HepG2 (cell line): Measurements from ENCODE around the gene HSD11B2. TPM values are rescaled to one million over a fixed set of nuclear protein-coding genes. Genes with fewer than 3 reads are reported as not detected.
A peak's percentile ranks its signal among the peaks of the same experiment; 100 is the strongest.

ENCODE experiments used
- GZF1 ChIP-seq: sonication (generic); formaldehyde crosslinking; IDR thresholded peaks from 2 replicates; pipeline ENCODE4 v1.5.1; 2020; ENCODE audit warnings: mild to moderate bottlenecking, missing genetic modification reagents
- HDAC1 ChIP-seq: sonication (generic); formaldehyde crosslinking; IDR thresholded peaks from 2 replicates; pipeline ENCODE4 v1.5.1; 2020; ENCODE audit warnings: mild to moderate bottlenecking, missing genetic modification reagents
- HHEX ChIP-seq: IDR thresholded peaks from 2 replicates; pipeline ENCODE4 v1.6.1; 2016; ENCODE audit warnings: control low read depth
- KMT2A ChIP-seq: sonication (generic); formaldehyde crosslinking; IDR thresholded peaks from 2 replicates; pipeline ENCODE4 v1.4.0; 2020; ENCODE audit warnings: missing genetic modification reagents
- MAZ ChIP-seq, 2 experiments: sonication (generic) in 1 of 2; formaldehyde crosslinking in 1 of 2; IDR thresholded peaks; 2 replicates each; pipeline versions ENCODE4 v1.5.0 to v1.6.1; 2012 to 2020; ENCODE audit warnings: low read depth in 2 of 2, mild to moderate bottlenecking in 2 of 2, borderline replicate concordance in 1 of 2, improper control_type of control experiment in 1 of 2, low read length in 1 of 2, missing genetic modification reagents in 1 of 2, moderate library complexity in 1 of 2
- NFIB ChIP-seq: sonication (generic); formaldehyde crosslinking; IDR thresholded peaks from 2 replicates; pipeline ENCODE4 v1.9.0; 2021; ENCODE audit warnings: missing genetic modification reagents, mild to moderate bottlenecking, borderline replicate concordance
- TCF12 ChIP-seq, 2 experiments: fragments of 450-650 bp in 1 of 2; sonication (generic) in 1 of 2; formaldehyde crosslinking in 1 of 2; IDR thresholded peaks; 2 replicates each; pipeline versions ENCODE4 v1.6.1 to v1.8.0; 2017 to 2022; ENCODE audit warnings: antibody characterized with exemption in 1 of 2, mild to moderate bottlenecking in 1 of 2, missing genetic modification reagents in 1 of 2, moderate library complexity in 1 of 2
- YEATS4 ChIP-seq: sonication (generic); formaldehyde crosslinking; IDR thresholded peaks from 2 replicates; pipeline ENCODE4 v1.4.0; 2020; ENCODE audit warnings: missing genetic modification reagents, borderline replicate concordance
- ZBTB7B ChIP-seq: sonication (generic); formaldehyde crosslinking; IDR thresholded peaks from 2 replicates; pipeline ENCODE4 v1.4.0; 2020; ENCODE audit warnings: missing genetic modification reagents
- ZNF101 ChIP-seq: sonication (generic); formaldehyde crosslinking; IDR thresholded peaks from 2 replicates; pipeline ENCODE4 v1.4.0; 2020; ENCODE audit warnings: mild to moderate bottlenecking, low read depth, missing genetic modification reagents, borderline replicate concordance
- ZNF335 ChIP-seq: sonication (generic); formaldehyde crosslinking; IDR thresholded peaks from 2 replicates; pipeline ENCODE4 v1.4.0; 2020; ENCODE audit warnings: missing genetic modification reagents
- ZNF354B ChIP-seq: sonication (generic); formaldehyde crosslinking; IDR thresholded peaks from 2 replicates; pipeline ENCODE4 v1.8.0; 2022; ENCODE audit warnings: mild to moderate bottlenecking, missing genetic modification reagents
- ZNF660 ChIP-seq: sonication (generic); formaldehyde crosslinking; IDR thresholded peaks from 2 replicates; pipeline ENCODE4 v1.5.1; 2020; ENCODE audit warnings: mild to moderate bottlenecking, low read depth, missing genetic modification reagents, borderline replicate concordance
- ZNF703 ChIP-seq: sonication (generic); formaldehyde crosslinking; IDR thresholded peaks from 2 replicates; pipeline ENCODE4 v1.5.1; 2020; ENCODE audit warnings: missing genetic modification reagents, mild to moderate bottlenecking, moderate library complexity, borderline replicate concordance
- ZSCAN20 ChIP-seq: sonication (generic); formaldehyde crosslinking; IDR thresholded peaks from 2 replicates; pipeline ENCODE4 v1.4.0; 2020; ENCODE audit warnings: missing genetic modification reagents, mild to moderate bottlenecking, borderline replicate concordance
- polyA plus RNA-seq, 8 experiments: library from polyadenylated mRNA; depleted of rRNA in 3 of 8; stranded (reverse) in 7 of 8; unstranded in 1 of 8; fragments of >200 nt; fragmentation: Illumina TruSeq in 4 of 8; extraction: Trizol in 4 of 8; gene quantifications; 2 replicates each; pipeline versions ENCODE4 v1.2.1 to v1.2.3, GENCODE V29; 2011 to 2016; ENCODE audit warnings: low read depth in 4 of 8, missing spikeins in 1 of 8, mixed read lengths in 1 of 8; ENCODE audit not compliant: insufficient read depth in 1 of 8
- total RNA-seq, 5 experiments: library from RNA; depleted of rRNA; stranded (reverse); fragments of >200 nt; fragmentation: Illumina TruSeq; extraction: Trizol; gene quantifications; 2 replicates each; pipeline ENCODE4 v1.2.3, GENCODE V29; 2016; ENCODE audit warnings: low read depth in 1 of 5
- TF ChIP-seq, protein P1 (sequence below): sonication (generic); formaldehyde crosslinking; conservative IDR thresholded peaks from 2 replicates; pipeline ENCODE4 v1.4.0; 2020; ENCODE audit warnings: missing genetic modification reagents
- TF ChIP-seq, protein P2 (sequence below): sonication (generic); formaldehyde crosslinking; IDR thresholded peaks from 2 replicates; pipeline ENCODE4 v1.4.0; 2020; ENCODE audit warnings: missing genetic modification reagents
- TF ChIP-seq, protein P3 (sequence below): IDR thresholded peaks from 2 replicates; pipeline ENCODE4 v1.6.1; 2012; ENCODE audit warnings: inconsistent platforms
- TF ChIP-seq, protein P4 (sequence below): sonication (generic); formaldehyde crosslinking; conservative IDR thresholded peaks from 2 replicates; pipeline ENCODE4 v1.4.0; 2020; ENCODE audit warnings: missing genetic modification reagents
- TF ChIP-seq, protein P5 (sequence below): sonication (generic); formaldehyde crosslinking; IDR thresholded peaks from 2 replicates; pipeline ENCODE4 v1.9.0; 2021; ENCODE audit warnings: missing genetic modification reagents, borderline replicate concordance

HSD11B2 gene
- total and polyA plus RNA-seq, 2 of the 13 experiments (the other 11 are each of a cell fraction or from before 2014, with no cell fraction given), result 8.9 to 13.6 TPM

DNA sequence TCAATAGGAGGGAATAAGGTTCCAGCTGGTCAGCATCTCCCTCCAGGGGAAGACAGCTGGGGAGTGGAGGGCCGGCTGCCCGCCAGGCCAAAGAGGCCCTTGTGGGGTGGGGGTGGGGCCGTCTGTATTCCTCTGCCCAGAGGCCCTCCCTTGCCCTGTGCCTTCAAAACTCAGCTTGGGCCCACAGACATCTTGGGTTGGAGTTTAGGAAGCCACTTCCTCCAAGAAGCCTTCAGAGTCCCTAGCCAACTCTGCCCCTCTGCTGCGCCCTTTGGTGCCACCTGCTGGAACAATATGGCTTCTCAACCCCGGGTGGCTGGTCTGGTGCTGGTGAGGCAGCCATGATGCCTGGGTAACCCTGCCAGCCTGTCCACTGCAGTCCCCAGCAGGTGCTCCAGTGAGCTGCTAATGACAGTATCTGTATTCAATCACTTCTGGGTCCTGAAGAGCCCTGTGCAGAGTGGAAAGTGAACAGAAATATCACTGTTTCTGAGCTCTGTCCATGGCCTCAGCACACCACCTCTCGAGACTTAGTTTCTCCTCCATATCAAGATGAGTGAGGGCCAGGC, 16.7 kb downstream of the HSD11B2 start (continued):
- TF ChIP-seq ZNF660 (CRISPR knock-in tag) (no peak), ZSCAN20 (CRISPR knock-in tag) (no peak), ZBTB7B (peak; percentile 47; the same call in 1 of the 2 replicates), HDAC1 (CRISPR knock-in tag) (0 out of 2 replicates have a peak, but pooled peaks have one; percentile 8), MAZ (IDR thresholded peaks at IDR 0.05; ENCODE audit: borderline replicate concordance, low read depth, low read length) (0 out of 2 replicates have a peak, but pooled peaks have one; percentile 12), MAZ (CRISPR knock-in tag; IDR thresholded peaks at IDR 0.05; ENCODE audit: low read depth) (no peak), ZNF101 (no peak), NFIB (CRISPR knock-in tag) (no peak), ZNF354B (CRISPR knock-in tag) (0 out of 2 replicates have a peak, but pooled peaks have one; percentile 52), KMT2A (no peak), YEATS4 (CRISPR knock-in tag) (no peak), ZNF703 (CRISPR knock-in tag) (no peak), TCF12 (IDR thresholded peaks at IDR 0.05) (no peak), TCF12 (CRISPR knock-in tag; IDR thresholded peaks at IDR 0.05) (no peak), GZF1 (CRISPR knock-in tag) (no peak), ZNF335 (no peak), HHEX (no peak)
- TF ChIP-seq, protein P1, sequence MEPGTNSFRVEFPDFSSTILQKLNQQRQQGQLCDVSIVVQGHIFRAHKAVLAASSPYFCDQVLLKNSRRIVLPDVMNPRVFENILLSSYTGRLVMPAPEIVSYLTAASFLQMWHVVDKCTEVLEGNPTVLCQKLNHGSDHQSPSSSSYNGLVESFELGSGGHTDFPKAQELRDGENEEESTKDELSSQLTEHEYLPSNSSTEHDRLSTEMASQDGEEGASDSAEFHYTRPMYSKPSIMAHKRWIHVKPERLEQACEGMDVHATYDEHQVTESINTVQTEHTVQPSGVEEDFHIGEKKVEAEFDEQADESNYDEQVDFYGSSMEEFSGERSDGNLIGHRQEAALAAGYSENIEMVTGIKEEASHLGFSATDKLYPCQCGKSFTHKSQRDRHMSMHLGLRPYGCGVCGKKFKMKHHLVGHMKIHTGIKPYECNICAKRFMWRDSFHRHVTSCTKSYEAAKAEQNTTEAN (CRISPR knock-in tag), result no peak
- TF ChIP-seq, protein P2, sequence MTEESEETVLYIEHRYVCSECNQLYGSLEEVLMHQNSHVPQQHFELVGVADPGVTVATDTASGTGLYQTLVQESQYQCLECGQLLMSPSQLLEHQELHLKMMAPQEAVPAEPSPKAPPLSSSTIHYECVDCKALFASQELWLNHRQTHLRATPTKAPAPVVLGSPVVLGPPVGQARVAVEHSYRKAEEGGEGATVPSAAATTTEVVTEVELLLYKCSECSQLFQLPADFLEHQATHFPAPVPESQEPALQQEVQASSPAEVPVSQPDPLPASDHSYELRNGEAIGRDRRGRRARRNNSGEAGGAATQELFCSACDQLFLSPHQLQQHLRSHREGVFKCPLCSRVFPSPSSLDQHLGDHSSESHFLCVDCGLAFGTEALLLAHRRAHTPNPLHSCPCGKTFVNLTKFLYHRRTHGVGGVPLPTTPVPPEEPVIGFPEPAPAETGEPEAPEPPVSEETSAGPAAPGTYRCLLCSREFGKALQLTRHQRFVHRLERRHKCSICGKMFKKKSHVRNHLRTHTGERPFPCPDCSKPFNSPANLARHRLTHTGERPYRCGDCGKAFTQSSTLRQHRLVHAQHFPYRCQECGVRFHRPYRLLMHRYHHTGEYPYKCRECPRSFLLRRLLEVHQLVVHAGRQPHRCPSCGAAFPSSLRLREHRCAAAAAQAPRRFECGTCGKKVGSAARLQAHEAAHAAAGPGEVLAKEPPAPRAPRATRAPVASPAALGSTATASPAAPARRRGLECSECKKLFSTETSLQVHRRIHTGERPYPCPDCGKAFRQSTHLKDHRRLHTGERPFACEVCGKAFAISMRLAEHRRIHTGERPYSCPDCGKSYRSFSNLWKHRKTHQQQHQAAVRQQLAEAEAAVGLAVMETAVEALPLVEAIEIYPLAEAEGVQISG, result 0 out of 2 replicates have a peak, but pooled peaks have one; percentile 16
- TF ChIP-seq, protein P3, sequence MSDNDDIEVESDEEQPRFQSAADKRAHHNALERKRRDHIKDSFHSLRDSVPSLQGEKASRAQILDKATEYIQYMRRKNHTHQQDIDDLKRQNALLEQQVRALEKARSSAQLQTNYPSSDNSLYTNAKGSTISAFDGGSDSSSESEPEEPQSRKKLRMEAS, result 0 out of 2 replicates have a peak, but pooled peaks have one; percentile 29
- TF ChIP-seq, protein P4, sequence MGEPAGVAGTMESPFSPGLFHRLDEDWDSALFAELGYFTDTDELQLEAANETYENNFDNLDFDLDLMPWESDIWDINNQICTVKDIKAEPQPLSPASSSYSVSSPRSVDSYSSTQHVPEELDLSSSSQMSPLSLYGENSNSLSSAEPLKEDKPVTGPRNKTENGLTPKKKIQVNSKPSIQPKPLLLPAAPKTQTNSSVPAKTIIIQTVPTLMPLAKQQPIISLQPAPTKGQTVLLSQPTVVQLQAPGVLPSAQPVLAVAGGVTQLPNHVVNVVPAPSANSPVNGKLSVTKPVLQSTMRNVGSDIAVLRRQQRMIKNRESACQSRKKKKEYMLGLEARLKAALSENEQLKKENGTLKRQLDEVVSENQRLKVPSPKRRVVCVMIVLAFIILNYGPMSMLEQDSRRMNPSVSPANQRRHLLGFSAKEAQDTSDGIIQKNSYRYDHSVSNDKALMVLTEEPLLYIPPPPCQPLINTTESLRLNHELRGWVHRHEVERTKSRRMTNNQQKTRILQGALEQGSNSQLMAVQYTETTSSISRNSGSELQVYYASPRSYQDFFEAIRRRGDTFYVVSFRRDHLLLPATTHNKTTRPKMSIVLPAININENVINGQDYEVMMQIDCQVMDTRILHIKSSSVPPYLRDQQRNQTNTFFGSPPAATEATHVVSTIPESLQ (CRISPR knock-in tag), result no peak
- TF ChIP-seq, protein P5, sequence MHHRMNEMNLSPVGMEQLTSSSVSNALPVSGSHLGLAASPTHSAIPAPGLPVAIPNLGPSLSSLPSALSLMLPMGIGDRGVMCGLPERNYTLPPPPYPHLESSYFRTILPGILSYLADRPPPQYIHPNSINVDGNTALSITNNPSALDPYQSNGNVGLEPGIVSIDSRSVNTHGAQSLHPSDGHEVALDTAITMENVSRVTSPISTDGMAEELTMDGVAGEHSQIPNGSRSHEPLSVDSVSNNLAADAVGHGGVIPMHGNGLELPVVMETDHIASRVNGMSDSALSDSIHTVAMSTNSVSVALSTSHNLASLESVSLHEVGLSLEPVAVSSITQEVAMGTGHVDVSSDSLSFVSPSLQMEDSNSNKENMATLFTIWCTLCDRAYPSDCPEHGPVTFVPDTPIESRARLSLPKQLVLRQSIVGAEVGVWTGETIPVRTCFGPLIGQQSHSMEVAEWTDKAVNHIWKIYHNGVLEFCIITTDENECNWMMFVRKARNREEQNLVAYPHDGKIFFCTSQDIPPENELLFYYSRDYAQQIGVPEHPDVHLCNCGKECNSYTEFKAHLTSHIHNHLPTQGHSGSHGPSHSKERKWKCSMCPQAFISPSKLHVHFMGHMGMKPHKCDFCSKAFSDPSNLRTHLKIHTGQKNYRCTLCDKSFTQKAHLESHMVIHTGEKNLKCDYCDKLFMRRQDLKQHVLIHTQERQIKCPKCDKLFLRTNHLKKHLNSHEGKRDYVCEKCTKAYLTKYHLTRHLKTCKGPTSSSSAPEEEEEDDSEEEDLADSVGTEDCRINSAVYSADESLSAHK (CRISPR knock-in tag), result no peak
